BJ (cell line): ENCODE data around the gene LRRC74B. TPM values are rescaled to one million over a fixed set of nuclear protein-coding genes. Genes with fewer than 3 reads are reported as not detected.

Experiments
- CTCF ChIA-PET: fragments of 350-600 bp; formaldehyde crosslinking; extraction: SDS; loops from one replicate; lab custom pipeline; 2021; ENCODE audit warnings: antibody characterized with exemption, inconsistent platforms; lab: Yijun Ruan, JAX
- POLR2A ChIA-PET: fragments of 300-600 bp; sonication (Branson Sonifier 250); formaldehyde crosslinking; extraction: SDS; loops from one replicate; lab custom pipeline; 2021; ENCODE audit warnings: antibody characterized with exemption; lab: Charles Lee
- DNase-seq: peaks from one replicate; pipeline ENCODE4 v3.0.0-alpha.2; 2011; ENCODE audit warnings: low read depth
- H3K27me3 ChIP-seq: 2 replicates; pipeline ENCODE4 v1.6.0; 2011; ENCODE audit warnings: low read length; ENCODE audit not compliant: control insufficient read depth, insufficient read depth
- H3K36me3 ChIP-seq: 2 replicates; pipeline ENCODE4 v1.5.1; 2011; ENCODE audit warnings: low read length; ENCODE audit not compliant: control insufficient read depth, insufficient read depth
- H3K4me3 ChIP-seq: 2 replicates; pipeline ENCODE4 v1.5.1; 2011; ENCODE audit warnings: low read depth, mild to moderate bottlenecking, control low read depth, low read length
- polyA plus RNA-seq: library from polyadenylated mRNA; depleted of rRNA; stranded (reverse); fragments of >200 nt; gene quantifications from 2 replicates; pipeline ENCODE4 v1.2.3, GENCODE V29; 2011
- TF ChIP-seq, protein P1 (sequence below): IDR thresholded peaks from 2 replicates; pipeline ENCODE4 v1.5.1; 2011; ENCODE audit warnings: low read depth, mild to moderate bottlenecking, control low read depth, inconsistent platforms, low read length, moderate library complexity; ENCODE audit not compliant: insufficient read depth

The LRRC74B gene
- polyA plus RNA-seq, 1 experiment, result not detected

DNA sequence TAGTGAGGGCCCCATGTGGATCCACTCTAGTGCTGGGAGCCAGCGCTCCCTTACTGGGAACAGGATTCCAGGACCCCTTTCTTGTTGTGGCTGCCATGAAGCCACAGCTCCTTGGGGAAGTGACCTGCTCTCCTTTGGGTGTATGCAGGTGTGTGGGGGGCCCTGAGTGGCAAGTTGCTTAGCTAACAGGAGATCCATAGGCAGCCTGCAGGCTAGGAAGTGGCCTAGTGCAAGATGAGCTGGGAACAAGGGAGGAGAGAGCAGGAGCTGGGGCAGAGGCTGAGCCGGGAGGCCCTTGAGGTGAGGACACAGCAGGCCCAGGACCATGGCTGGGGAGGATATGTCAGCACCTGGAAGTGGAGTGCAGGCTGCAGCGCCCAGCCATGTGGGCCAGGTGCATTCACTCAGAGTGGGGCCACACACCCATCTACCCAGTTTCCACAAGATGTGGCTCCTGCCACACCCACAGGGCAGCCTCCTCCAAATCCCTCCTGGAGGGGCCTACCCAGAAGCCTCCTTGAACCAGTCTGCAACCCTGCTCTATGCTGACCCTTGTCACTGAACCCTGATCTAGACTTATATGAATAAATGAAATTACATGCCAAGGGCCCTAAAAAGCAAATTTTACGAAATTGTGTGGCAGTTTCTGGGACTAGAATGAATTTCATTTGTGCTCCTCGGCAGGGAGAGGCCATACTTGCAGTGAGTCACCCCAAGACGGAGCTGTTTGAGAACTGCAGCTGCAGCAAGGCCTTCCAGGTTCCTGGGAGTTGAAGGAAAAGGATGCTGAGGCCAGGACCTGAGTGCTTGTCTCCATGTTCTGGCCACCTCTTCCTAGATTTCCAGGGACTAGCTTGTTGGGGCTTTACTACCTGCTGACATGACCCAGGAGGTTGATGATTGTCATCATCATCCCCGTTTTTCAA lies 47.1 kb upstream of the LRRC74B start:
- no peak for DNase-seq
- Histone ChIP-seq H3K27me3 (no peaks in the 10 kb centered on the region), H3K4me3 (no peak overlapping the region), H3K36me3 (peaks cover 27% of the 10 kb centered on the region)
- POLR2A ChIA-PET, result no interaction called here
- TF ChIP-seq, protein P1, sequence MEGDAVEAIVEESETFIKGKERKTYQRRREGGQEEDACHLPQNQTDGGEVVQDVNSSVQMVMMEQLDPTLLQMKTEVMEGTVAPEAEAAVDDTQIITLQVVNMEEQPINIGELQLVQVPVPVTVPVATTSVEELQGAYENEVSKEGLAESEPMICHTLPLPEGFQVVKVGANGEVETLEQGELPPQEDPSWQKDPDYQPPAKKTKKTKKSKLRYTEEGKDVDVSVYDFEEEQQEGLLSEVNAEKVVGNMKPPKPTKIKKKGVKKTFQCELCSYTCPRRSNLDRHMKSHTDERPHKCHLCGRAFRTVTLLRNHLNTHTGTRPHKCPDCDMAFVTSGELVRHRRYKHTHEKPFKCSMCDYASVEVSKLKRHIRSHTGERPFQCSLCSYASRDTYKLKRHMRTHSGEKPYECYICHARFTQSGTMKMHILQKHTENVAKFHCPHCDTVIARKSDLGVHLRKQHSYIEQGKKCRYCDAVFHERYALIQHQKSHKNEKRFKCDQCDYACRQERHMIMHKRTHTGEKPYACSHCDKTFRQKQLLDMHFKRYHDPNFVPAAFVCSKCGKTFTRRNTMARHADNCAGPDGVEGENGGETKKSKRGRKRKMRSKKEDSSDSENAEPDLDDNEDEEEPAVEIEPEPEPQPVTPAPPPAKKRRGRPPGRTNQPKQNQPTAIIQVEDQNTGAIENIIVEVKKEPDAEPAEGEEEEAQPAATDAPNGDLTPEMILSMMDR, result no peak
- CTCF ChIA-PET, result interaction anchor here (0.9 to 2.1 kb wide), 4 partner anchors 11 to 113 kb away, joined by 3 to 5 read pairs (median 4); partner anchors contain the start of gene LZTR1

DNA sequence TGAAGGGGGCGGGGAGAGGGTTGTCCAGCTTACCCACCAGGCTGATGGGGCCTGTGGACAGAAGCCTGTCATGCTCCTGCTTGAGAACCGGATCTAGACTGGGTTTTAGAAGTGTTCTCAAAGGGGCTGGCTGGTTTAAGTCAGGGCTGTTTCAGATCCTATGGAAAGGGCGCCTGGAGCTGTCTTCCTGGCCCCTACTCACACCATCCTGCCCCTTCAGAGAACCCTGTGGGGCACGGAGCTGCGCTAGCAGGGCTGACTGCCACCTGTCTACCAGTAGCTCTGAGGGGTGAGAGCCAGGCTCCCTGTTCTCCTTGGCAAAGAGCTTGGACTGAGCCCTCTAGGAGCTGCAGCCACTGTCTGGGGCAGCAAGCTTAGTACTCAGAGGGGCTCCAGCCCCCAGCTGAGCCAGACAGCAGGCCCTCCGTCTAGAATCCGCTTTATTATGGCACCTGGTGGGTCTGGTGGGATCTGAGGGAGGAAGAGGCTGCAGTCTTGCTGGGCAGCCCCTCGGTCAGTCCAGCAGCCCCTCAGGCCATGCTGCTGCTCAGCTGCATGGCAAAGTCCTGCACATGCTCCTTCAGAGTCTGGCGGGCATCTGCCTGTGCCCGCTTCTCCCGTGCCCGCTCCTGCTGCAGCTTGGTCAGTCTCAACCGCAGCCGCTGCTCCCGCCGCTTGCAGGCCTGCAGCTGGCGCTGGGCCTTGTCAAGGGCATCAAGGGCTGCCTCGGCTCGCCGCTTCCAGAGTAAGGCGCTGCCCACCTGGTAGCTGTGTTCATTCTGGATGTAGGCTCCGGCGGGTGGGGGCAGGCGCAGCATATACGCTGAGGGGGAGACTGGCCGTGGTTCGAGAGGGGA lies 46.2 kb upstream of the LRRC74B start:
- no peaks in the 10 kb centered on the region for H3K27me3 ChIP-seq
- TF ChIP-seq, protein P1, result no peak
- ChIA-PET POLR2A (no interaction called here), CTCF (interaction anchor here (0.9 to 2.1 kb wide), 3 partner anchors 12 to 39 kb away, joined by 3 to 5 read pairs (median 4); partner anchors contain the start of gene LZTR1)
- peaks cover 23% of the 10 kb centered on the region for H3K36me3 ChIP-seq
- no peak overlapping the region for H3K4me3 ChIP-seq
- DNase-seq, result no peak

DNA sequence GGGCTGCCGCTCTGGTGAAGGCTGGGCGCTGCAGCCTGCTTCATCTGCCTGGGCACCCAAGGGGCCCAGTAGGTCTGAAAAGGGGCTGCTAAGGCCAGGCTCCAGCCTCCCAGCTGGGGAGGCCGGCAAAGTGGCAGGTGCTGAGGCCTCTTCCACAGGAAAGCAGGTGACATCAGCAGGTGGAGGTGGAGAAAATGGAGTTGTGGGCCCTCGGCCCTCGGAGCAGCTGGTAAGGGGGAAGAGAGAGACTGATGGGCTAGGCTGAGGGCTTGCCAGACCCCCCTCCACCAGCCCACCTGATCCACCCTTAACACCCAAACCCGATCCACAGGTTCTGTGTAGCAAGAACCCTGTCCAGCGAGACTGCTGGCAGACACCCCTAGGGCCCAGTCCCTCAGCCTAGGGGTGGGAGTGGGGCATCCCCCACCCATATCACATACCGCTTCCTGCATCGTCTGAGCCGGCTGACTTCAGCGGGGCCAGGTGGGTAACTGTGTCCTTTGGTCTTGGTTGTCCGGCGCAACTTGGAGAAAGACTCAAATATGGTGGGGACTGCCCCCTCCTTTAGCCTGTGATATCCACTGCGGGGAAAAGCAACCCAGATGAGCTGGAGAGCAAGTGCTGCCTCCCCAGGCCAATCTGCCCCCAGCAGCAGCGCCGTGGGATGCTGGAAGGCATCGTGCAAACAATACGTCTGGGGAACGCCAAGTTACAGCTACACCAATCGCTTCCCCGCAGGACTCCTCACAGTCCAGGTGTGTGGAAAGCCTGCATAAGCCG lies 45.3 kb upstream of the LRRC74B start:
- POLR2A ChIA-PET, result no interaction called here
- no peak for DNase-seq
- H3K4me3 ChIP-seq, result peak overlapping the region; percentile 71
- CTCF ChIA-PET, result interaction anchor here (0.9 to 2.1 kb wide), 4 partner anchors 10 to 114 kb away, joined by 3 to 5 read pairs (median 4); partner anchors contain the start of gene LZTR1
- TF ChIP-seq, protein P1, result 0 out of 2 replicates have a peak, but pooled peaks have one; percentile 8
- peaks cover 22% of the 10 kb centered on the region for H3K36me3 ChIP-seq
- no peaks in the 10 kb centered on the region for H3K27me3 ChIP-seq

DNA sequence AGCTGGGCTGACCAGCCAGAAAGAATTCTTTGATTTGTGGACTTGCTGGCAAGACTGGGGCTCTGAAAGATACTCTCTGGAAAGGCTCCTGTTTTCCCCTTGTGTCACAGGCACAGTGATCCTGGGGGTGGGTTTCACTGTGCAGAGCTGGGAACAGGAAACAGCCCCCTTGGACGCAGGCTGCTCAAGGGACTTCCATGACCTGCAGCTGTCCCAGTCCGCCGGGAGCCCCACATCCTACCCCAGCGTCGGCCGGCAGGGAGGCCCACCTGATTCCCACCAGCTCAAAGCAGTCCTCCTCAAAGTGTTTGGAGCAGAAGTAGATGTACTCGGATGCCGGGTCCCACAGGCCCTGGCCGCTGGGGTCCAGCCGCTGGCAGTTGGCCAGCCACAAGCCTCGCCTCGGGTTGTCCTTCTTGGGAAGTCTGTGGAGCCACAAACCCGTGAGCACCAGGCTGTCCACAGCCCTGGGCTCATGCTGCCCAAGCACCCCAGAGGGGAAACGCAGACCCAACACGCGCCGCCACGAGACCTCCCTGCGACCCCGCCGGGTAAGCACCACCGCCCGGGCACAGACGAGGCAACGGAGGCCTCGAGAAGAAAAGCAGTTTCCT lies 44.7 kb upstream of the LRRC74B start:
- DNase-seq, result no peak
- ChIA-PET POLR2A (no interaction called here), CTCF (interaction anchor here (0.7 to 1.5 kb wide), 4 partner anchors 11 to 115 kb away, joined by 3 to 5 read pairs (median 4); partner anchors contain the start of genes LZTR1 and P2RX6)
- peak overlapping the region; percentile 71 for H3K4me3 ChIP-seq
- TF ChIP-seq, protein P1, result no peak
- H3K27me3 ChIP-seq, result no peaks in the 10 kb centered on the region
- H3K36me3 ChIP-seq, result peaks cover 20% of the 10 kb centered on the region
